Eye (tissue), 1 donor: Measurements from ENCODE around the gene CEP85L.

Experiments
- DNase-seq: peaks from one replicate; pipeline ENCODE4 v3.0.0-alpha.2; 2015

Gene CEP85L

GRCh38 chr6:118659513-118660217 lies 8.3 kb upstream of the CEP85L start:
- no peak for DNase-seq

GRCh38 chr6:118656847-118657451 lies 5.6 kb upstream of the CEP85L start:
- DNase-seq: no peak

GRCh38 chr6:118652051-118652615 lies 742 bp upstream of the CEP85L start:
- no peak for DNase-seq

- DNase-seq: no peak
These were observed 659 bp downstream of the CEP85L start for GRCh38 chr6:118650582-118651281.

GRCh38 chr6:118649918-118650581 lies 1.3 kb downstream of the CEP85L start:
- peak; percentile 82 for DNase-seq

GRCh38 chr6:118648866-118649554 lies 2.4 kb downstream of the CEP85L start:
- no peak for DNase-seq

GRCh38 chr6:118646977-118647376 lies 4.4 kb downstream of the CEP85L start:
- no peak for DNase-seq

- no peak for DNase-seq
These were observed 6.0 kb downstream of the CEP85L start for GRCh38 chr6:118645395-118645794.

- no peak for DNase-seq
These were observed 7.4 kb downstream of the CEP85L start for GRCh38 chr6:118644007-118644406.

DNA sequence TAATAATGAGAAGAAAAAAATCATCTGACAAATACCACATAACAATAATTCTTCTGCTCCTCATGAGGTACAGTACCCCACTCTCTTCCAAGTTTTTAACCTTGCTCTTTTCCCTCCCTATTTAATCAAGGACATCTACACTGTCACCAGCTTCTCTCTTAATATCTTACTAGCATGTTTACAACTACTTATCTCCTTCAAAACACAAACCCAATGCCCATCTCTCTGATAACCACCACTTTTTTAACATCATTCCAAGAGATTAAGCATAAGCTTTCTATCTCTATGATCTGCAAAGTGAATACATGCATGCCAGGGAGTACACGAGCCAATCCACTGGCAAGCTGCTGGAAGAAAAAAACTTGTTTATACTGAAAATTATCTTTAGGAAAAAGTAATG lies 10.3 kb downstream of the CEP85L start:
- DNase-seq: no peak

DNA sequence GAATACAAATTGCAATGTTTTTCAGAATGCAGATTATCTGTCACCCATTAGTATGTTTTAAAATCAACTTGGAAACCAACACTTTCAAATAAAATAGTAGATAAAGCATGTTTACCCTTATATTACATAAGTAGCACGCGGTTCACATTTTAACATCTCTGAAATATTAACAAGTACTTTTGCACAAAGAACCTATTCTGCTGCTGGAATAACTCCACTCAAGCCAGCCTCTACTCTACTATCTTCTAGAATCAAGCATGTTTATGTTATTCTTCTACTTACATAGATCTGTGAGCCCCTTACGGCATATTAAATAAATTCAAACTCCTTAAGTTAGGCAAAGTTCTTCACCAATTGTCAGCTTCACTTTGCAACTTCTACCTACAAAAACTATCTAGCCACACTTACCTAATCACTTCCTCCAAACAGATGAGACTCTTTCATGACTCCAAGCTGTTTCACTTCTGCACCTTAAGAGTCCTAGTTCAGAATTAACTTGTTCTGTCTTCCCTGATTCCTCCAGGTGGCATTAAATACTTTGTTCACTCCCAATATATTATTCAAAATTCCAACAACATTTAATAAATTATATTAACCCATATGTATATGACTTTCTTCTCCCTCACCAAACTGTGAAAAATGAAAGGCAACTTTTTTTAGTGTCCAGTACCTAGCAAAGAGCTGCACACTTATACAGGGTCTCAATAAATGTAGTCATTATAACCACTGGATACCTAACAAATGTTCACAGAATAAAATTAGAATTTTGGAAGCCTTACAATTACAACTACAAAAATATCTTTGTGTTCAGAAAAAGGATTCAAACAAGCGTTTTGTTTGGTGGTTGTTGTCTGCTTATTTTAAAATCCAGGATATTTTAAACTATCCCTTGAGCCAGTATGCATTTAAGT lies 12.1 kb downstream of the CEP85L start:
- DNase-seq: no peak

GRCh38 chr6:118638288-118638687 lies 13.1 kb downstream of the CEP85L start:
- no peak for DNase-seq

DNA sequence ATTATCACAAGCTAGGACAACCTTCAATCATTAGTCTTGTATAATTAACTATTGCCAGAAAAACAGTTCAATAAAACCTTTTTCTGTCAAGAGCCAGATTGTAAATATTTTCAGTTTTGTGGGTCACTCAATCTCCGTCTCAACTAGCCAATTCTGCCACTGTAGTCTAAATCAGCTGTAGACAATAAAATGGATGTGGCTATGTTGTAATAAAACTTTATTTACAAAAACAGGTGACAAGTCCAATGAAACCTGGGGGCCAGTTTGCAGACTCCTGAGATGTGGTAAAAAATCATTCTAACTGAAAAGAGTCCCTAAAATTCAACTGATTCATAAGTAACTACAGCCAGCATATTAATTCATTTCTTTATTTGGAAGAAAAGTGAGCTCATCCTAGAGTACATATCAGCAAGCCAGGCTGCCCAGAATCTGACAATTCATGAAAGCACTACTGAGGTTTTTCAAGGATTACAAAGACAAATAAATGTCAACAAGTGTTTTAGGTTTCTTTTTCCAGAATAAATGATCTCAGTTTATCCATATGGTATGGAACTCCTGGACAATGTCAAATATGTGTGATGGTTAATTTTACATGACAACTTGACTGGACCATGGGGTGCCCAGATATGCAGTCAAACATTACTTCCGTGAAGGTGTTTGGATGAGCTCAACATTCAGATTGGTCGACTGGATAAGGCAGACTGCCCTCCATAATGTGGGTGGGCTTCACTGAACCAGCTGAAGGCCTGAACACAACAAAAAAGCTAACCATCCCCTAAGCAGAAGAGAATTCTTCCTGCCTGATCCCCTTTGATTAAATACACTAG lies 15.3 kb downstream of the CEP85L start:
- DNase-seq: no peak

DNA sequence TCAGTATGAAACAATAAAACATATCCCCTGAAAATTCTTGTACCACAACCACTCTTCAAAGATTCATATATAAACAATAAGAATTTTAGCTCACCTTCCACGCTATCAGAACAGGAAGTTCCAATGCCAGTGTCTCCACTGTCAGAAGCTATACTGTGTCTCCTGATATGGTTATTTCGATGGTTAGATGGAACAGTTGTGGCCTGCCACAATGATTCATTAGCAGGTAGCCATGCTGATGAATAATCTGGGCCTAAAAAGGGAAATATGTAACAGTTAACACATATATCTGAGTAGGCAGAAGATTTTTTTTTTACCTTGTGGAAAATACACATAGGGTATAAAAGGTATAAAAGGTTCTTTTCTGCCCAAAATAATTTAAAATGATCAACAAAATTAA lies 19.0 kb downstream of the CEP85L start:
- DNase-seq: no peak

DNA sequence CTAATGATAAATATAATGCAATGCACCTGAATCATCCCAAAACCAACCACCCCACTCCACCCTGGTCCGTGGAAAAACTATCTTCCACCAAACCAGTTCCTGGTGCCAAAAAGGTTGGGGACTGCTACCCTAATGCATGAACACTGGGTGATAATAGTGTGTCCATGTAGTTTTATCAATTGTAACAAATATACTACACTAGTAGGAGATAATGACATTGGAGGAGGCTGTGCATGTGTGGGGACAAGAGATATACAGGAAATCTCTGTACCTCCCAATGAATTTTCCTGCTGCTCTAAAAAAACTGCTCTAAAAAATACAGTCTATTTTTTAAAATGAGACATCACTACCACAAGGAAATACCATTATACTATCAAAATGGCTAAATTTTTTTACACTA lies 20.5 kb downstream of the CEP85L start:
- no peak for DNase-seq

DNA sequence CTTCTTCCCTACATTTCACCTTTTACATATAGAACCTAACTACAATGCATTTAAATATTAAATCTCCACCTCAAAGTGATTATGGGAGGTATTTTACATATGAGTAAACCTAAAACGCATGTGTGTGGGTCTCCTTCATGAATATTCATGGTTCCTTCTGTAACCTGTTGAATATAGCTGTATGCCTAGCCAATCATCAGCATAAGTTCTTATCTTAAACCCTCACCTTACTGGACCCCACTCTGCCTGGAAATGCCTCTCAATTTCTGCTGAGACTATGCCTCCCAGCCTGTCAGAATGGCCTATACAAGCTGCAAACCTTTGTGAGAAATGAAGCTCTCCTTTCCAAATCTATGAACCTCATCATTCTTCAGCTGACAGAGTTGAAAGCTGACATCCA lies 21.3 kb downstream of the CEP85L start:
- no peak for DNase-seq

- no peak for DNase-seq
These were observed 23.7 kb downstream of the CEP85L start for GRCh38 chr6:118627724-118628123.

GRCh38 chr6:118625833-118626232 lies 25.6 kb downstream of the CEP85L start:
- no peak for DNase-seq

- no peak for DNase-seq
These were observed 29.5 kb downstream of the CEP85L start for GRCh38 chr6:118621799-118622470.

DNA sequence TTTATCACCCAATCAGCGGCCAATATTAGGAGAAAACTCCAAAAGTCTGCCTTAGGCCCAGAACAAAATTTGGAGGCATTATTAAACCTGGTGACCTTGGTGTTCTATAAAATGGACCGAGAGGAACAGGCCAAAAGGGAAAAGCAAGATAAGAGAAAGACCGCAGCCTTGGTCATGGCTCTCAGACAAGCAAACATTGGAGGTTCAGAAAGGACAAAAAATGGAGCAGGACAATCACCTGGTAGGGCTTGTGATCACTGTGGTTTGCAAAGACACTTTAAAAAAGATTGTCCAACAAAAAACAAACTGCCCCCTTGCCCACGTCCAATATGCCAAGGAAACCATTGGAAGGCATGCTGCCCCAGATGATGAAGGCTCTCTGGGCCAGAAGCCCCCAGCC lies 31.2 kb downstream of the CEP85L start:
- no peak for DNase-seq
